GM21528 (cell line): ENCODE data around the gene LRRC41.
"Not testable (repeated sequence)": the region's sequence is repeated elsewhere in the genome, so short reads cannot be mapped to it uniquely, and the experiment has no call there.

Source experiments
- ATAC-seq: cut with Tn5 transposase; IDR thresholded peaks from one replicate; pipeline ENCODE4 v1.9.1; 2021; ENCODE audit warnings: mild to moderate bottlenecking, moderate library complexity; ENCODE audit not compliant: unreplicated experiment, low FRiP score

Gene LRRC41

DNA sequence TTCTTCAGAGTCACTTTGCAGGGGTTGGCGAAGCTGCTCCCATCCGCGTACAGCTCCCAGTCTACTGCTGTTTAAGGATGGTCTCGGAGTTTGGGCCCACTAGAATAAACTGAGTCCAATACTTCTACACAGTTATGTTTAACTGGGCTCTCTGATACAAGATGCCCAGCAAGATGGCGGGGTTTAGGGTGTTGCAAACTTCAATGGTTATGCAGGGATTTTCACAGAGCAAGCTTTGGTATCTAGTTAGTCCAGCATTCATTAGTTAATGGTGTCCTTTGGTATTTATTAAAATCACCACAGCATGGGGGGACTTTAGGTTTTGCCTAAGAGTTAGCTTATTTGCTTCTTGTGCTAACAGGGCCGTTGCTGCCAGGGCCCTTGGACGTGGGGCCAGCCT, 24.8 kb upstream of the LRRC41 start:
- not testable (repeated sequence) for ATAC-seq

DNA sequence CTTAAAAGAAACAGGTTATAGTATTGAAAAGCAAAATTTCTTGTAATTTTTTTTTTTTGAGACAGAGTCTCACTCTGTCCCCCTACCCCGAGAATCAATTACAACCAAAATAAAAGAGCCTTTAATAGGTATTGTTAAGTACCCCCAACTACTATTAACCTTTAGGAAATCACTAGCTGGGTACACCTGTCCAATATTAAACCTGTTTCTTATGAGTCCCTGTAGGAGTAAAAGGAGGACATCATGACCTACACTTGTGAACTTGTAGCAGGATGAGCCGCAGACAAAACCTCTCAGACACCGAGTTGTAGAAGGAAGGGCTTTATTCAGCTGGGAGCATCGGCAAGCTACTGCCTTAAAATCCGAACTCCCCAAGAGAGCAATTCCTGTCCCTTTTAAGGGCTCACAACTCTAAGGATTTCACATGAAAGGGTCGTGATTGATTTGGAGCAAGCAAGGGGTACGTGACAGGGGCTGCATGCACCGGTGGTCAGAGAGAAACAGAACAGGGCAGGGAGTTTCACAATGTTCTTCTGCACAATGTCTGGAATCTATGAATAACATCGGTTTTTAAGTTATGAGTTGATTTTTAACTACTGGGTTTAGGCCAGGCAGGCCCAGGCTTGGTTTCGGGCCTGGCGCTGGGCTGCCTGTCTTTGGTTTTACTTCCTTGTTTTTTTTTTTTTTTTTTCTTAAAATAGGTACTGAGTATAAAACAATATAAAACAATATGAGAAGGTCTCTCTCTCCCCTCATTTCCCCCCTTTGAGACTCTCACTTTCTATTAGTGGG, 22.1 kb upstream of the LRRC41 start:
- not testable (repeated sequence) for ATAC-seq

DNA sequence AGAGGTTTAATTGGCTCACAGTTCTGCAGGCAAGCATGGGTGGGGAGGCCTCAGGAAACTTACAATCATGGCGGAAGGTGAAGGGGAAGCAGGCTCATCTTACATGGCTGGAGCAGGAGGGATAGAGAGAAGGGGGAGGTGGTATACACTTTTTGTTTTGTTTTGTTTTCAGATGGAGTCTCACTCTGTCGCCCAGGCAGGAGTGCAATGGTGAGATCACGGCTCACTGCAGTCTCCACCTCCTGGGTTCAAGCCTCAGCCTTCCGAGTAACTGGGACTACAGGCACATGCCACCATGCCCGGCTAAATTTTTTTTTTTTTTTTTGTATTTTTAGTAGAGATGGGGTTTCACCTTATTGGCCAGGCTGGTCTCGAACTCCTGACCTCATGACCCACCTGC, 18.8 kb upstream of the LRRC41 start:
- not testable (repeated sequence) for ATAC-seq

DNA sequence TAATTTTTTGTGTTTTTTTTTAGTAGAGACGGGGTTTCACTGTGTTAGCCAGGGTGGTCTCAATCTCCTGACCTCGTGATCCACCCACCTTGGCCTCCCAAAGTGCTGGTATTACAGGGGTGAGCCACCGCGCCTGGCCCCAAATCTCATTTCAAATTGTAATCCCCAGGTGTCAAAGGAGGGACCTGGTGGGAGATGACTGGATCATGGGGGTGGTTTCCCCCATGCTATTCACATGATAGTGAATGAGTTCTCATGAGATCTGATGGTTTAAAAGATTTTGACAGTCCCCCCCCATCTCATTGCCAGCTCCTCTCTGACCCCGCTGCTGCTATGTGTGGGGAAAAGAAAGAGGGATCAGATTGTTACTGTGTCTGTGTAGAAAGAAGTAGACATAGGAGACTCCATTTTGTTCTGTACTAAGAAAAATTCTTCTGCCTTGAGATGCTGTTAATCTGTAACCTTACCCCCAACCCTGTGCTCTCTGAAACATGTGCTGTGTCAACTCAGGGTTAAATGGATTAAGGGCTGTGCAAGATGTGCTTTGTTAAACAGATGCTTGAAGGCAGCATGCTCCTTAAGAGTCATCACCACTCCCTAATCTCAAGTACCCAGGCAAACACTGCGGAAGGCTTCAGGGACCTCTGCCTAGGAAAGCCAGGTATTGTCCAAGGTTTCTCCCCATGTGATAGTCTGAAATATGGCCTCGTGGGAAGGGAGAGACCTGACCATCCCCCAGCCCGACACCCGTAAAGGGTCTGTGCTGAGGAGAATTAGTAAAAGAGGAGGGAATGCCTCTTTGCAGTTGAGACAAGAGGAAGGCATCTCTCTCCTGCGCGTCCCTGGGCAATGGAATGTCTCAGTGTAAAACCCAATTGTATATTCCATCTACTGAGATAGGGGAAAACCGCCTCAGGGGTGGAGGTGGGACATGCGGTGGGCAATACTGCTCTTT, 16.8 kb upstream of the LRRC41 start:
- not testable (repeated sequence) for ATAC-seq

DNA sequence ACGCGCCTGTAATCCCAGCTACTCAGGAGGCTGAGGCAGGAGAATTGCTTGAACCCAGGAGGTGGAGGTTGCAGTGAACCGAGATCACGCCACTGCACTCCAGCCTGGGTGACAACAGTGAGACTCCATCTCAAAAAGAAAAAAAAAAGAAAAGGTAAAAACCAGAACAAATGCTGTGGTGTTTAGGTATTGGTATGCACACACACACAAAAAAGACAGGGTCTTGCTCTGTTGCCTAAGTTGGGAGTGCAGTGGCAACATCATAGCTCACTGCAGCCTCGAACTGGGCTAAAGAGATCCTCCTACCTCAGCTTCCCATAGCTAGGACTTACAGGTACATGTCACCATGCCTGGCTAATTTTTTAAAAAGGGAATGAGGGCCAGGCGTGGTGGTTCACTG, 15.9 kb upstream of the LRRC41 start:
- not testable (repeated sequence) for ATAC-seq

DNA sequence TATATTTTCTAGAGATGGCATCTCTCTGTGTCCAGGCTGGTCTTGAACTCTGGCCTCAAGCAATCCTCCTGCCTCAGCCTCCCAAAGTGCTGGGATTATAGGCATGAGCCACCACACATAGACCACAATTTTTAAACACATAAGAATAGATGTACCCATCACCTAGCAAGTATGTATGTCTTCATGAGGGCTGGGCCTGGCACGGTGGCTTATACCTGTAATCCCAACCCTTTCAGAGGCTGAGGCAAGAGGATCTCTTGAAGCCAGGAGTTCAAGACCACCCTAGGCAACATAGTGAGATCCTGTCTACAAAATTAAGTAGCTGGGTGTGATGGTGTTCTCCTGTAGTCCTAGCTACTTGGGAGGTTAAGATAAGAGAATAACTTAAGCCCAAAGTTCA, 13.9 kb upstream of the LRRC41 start:
- no peak for ATAC-seq

DNA sequence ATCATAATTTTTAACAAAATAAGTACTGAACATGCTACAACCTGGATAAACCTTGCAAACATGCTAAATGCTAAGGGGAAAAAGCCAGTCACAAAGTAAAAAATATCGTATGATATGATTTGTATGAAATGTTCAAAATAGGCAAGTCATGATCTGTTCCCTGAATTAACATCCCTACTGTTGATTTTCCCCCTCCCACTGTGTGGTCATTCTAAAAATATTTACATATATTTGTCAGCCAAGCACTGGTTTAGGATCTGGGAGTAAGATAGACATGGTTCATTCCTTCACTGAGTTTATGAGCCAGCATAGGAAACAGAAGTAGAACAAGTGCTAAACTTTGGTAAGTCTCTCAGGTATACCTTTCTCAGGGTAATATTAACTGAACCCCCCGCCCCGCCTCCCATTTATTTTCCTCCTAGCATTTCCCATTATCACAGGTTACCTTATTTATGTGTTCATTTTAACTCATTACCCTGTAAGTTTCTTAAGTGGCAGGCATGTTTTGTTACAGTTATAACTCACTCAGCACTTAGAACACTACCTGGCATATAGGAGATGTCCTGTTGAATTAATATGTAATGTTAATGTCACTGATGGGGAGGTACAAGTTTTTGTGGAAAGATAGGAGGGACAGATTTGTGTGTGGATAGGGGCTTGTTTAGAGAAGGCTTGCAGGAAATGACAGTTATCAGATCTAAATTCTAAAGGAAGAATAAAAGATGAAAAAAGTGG, 12.4 kb upstream of the LRRC41 start:
- ATAC-seq = no peak

DNA sequence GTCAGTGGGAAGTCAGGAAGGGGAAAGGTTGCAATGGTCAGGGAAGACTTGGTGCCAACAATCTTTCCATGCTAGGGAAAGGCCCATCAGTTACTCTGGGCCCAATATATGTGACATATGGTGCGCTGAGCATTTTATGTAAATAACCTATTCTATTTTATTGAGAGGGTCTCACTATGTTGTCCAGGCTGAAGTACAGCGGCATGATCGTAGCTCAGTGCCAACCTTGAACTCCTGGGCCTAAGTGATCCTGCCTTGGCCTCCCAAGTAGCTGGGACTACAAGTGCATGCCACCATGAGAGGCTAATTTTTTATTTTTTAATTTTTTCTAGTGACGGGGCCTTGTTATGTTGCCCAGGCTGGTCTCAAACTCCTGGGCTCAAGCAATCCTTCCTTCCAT, 6.9 kb upstream of the LRRC41 start:
- no peak for ATAC-seq

DNA sequence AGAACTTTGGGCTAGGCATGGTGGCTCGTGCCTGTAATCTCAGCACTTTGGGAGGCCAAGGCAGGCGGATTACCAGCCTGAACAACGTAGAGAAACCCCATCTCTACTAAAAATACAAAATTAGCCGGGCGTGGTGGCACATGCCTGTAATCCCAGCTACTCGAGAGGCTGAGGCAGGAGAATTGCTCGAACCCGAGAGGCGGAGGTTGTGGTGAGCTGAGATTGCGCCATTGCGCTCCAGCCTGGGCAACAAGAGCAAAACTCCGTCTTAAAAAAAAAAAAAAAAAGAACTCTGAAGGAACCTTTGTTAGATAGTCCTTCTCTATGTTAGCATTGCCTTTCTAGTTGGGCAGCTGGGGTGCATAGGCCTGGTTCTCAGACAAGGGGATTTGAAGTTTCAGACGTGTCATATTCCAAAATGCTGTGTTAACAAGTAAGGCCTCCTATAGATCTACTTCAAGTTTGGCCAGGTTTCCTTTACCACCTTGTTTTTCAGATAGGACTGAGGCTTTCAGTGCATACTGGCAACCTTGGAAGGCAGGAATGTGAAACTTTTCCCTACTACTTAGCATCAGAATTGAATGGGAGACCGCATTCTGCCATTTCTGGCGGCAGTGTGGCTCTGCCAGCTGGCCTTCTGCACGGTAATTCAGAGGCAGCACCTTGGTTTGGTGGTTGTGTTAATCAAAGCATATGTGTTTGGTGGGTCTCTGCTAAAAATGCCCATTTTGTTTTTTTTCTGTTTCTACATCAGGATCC, 6.2 kb upstream of the LRRC41 start:
- ATAC-seq = no peak

DNA sequence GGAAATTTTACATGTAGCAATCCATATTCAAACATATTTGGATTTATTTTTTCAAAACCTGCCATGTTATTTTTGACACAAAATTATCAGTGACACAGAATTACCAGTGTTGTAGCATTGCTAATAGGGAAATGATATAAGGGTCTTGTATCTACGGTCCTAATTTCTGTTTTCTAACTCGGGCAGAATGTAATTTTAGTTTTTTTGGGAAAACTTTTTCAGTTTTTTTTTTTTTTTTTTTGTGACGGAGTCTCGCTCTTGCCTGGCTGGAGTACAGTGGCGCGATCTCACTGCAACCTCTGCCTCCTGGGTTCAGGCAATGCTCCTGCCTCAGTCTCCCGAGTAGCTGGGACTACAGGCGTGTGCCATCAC, 2.7 kb upstream of the LRRC41 start:
- ATAC-seq = no peak

DNA sequence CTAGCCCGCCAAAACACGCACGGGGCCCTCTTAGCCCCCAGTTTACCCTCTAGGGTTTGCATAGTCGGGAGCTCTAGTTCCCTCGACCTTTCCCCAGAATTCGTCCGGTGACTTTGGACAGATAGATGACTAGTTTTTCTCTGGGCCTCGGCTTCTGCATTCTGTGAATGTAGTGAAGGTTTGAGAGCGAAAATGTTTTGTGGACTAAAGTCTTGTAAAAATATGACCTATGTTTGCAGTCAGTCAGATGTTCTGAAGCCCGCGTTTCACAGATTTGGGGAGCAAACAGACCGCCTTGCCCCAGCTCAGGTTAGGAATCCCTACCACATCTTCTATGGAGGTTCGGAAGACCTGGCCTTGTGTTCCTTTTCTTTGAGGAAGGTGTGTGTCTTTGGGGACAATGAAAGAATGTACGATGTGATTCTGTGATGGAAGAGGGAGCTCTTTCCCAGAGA, 483 bp upstream of the LRRC41 start:
- ATAC-seq = no peak

DNA sequence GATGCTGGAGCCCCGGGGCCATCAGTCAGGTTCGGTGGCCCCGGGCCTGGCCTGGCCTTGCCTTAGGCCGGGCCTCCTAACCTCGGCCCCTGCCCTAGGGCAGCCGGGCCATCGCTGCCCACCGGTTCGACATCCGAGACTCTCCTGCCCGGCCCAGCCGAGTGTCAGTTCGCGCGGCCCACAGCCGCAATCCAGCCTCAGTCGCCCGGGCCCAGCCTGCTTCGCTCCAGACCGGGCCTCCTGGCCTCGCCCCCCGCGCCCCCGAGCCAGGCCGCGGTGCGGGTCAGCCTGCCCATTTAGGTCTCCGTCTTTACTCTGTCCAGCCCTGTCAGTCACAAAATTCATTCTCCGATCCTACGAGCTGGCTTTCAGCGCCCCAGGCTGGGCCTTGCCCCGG, 777 bp downstream of the LRRC41 start:
- peak; percentile 12 for ATAC-seq

DNA sequence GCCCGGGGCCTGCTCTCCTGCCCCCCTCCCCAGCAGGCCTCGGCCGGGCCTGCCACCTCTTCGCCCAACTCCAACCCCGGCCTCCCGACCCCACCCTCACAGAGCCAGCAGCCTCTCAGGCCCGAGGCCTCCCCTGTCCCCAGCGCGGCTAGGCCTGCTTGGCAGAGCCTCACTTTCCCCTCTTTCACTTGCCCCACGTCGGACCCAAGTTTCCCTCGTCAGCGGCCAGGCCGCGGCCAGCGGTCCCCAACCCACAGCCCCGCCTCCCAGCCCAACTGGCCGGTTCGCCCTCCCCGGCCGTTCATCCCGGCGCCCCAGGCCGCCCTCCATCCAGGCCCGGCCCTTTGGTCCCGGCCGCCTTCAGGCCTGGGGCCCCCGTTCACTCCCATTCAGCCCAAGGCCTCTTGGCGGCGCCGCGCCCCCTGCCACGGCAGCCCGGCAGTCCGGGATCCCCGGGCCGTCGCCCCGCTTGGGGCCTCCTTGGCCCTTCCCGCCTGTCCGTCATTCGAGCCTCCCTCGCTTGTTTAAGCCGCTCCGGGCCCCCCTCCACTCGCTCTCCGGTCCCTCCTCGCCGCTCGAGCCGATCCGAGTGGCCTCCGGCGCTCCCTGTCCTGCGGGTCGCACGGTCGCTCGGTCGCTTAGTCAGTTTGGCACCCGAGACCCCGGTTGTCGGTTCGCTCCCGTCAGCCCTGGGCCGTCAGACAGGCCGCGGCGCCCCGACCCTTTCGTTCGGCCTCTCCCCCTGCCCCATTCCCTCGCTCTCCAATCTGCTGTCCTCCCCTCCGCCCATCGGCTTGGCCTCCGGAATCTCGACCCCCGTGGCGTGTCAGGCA, 1.4 kb downstream of the LRRC41 start:
- peak; percentile 27 for ATAC-seq

DNA sequence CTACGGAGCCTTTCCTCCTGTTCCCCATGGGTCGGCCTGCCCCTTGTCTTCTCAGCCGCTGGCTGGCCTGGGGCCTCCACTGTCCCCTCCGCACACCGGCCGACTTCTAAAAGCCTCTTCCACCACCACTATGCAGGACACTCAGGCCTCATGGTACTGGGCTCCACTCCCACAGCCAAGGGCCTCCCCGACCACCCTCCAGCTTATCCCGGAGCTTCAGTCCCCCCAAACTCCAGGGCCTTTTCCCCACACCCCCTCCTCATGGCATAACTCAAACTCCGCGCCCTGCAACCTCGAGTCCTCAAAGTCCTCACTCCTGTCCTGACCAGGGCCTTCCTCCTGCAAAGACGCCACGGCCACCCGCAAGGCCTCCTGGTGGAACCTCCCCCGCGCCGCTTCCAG, 2.0 kb downstream of the LRRC41 start:
- no peak for ATAC-seq

DNA sequence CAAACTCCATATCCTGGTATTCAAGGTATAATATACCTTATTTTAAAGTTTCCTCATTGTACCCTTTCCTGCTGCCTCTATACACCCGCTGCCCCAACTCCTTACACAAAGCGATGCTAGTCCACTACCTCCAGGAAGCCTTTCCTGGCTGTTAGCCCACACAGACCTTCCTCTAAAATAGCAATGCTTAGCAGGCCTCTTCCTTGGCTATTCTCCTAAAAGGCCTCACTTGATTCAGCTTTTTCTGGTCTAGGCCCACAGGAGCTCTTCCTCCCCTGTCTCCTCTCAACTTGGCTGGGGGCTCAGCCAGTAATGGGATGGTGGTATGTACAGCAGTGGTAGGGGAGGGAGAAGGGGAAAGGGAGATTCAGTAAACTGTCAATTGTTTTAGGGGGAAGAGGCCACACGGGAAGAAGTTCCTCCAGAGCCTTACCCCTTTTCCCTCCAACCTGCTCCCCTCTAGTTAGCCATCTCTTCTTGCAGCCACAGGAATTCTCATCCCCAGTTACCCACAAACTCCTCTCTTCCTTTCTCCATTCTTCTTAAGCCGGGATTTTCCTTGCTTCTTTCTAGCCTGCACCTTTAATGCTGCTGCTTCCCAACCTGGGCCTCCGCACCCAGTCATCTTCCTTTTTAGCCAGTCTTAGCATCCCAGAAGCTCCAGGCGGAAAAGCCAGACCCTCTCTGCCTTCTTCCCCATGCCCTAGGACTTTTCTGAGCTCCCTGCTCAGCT, 2.6 kb downstream of the LRRC41 start:
- ATAC-seq = no peak

DNA sequence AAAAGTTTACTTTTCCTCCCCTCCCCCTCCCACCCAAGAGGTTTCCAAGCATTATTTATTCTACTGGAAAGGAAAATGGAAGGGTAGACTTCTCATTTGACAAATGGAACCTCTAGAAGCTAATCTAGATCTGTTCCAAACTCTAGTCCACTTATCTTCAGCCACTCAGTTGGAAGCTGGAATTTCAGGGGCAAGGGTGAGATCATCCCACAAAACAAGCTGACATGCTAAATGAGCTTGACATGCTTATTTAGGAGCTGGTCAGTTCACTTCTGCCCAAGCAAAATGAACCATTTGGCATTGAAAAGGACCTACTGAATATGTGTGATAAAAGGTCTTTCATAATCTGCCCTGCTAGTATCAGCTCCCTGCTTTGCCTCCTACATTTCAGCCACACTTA, 5.0 kb downstream of the LRRC41 start:
- no peak for ATAC-seq

DNA sequence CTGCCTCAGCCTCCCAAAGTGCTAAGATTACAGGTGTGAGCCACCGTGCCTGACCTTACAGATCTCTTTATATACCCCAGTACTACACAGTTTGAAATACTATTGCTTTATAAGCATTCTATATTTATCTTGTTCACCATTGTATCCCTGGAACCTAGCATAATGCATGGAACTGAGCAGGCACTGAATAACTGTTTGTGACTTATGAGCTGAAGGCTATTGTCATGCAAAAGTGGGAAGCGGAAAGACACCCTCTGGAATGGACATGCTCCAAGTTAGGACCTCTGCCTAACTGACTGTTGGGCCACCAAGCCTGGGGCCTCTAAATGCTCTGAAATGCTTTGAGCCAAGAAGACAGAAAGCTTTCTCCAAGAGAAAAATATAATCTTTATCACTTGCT, 8.1 kb downstream of the LRRC41 start:
- ATAC-seq = no peak

DNA sequence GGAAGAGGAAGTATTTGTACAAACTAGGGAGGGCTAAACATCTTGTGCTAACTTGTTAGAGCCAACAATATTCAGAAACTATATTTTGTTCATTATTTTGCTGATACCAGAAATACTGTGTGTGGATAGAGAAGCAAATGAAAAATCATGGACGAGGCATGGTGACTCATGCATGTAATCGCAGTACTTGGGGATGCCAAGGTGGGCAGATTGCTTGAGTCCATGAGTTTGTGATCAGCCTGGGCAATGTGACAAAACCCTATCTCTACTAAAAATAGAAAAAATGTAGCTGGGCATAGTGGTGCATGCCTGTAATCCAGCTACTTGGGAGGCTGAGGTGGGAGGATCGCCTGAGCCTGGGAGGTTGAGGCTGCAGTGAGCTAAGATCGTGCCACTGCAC, 13.4 kb downstream of the LRRC41 start:
- no peak for ATAC-seq

DNA sequence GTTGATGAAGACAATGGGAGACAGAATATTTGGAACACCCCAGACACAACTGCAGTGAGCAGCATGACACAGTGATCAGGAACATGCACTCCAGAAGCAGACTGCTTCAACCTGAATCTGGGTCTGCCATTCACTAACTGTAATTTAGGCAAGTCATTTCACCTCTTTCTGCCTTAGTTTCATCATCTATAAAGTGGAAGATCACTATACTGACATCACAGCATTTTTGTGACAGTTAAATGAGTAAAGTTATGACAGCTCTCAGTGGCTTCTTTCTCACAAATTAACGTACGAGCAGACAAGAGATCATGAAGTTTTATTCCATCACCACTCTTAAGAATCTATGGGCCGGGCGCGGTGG, 14.3 kb downstream of the LRRC41 start:
- no peak for ATAC-seq
